ENCODE data around the gene CCK. TPM values are rescaled to one million over a fixed set of nuclear protein-coding genes. Genes with fewer than 3 reads are reported as not detected.

The CCK gene
- total and polyA plus RNA-seq, 12 donors = not detected

DNA sequence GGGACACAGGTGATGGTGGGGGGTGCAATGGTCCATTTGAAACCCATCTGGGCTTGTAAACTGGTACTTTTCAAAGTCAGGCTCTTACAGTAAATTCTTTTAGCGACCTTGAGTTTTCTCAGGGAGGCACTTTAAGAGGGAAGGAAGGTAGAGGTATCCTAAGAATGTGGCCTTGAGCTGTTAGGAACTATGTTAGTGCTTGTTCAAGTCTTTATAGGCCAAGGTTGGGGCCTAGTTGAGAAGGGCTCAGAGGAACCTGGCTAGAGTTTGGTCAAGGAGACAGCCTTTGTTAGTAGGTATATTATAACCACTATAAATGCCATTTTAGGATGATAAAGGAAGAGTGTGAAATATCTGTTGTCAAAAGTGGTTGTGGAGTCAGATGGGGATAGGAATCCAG lies 9.2 kb upstream of the CCK start:
- TF ChIP-seq, protein P1, sequence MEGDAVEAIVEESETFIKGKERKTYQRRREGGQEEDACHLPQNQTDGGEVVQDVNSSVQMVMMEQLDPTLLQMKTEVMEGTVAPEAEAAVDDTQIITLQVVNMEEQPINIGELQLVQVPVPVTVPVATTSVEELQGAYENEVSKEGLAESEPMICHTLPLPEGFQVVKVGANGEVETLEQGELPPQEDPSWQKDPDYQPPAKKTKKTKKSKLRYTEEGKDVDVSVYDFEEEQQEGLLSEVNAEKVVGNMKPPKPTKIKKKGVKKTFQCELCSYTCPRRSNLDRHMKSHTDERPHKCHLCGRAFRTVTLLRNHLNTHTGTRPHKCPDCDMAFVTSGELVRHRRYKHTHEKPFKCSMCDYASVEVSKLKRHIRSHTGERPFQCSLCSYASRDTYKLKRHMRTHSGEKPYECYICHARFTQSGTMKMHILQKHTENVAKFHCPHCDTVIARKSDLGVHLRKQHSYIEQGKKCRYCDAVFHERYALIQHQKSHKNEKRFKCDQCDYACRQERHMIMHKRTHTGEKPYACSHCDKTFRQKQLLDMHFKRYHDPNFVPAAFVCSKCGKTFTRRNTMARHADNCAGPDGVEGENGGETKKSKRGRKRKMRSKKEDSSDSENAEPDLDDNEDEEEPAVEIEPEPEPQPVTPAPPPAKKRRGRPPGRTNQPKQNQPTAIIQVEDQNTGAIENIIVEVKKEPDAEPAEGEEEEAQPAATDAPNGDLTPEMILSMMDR (IDR thresholded peaks at IDR 0.05) = no peak
- ATAC-seq (no peak), DNase-seq (no peak)
- intact Hi-C loops (cut with DNase I) = loop anchor here in 1 of 10 donors (10.0 kb wide), 1 partner anchor 150 kb away; no protein-coding TSS in a partner anchor
- peaks cover 0 to 10% (median 0%) of the 10 kb centered on the region in 11 donors for H3K9me3 ChIP-seq
- 63 to 86% methylated on average over 1 of the region's 1 CpG for WGBS, 2 donors
- H3K27ac ChIP-seq = no peak overlapping the region
- no peaks in the 10 kb centered on the region for H3K4me1 ChIP-seq
- H3K36me3 ChIP-seq = no peaks in the 10 kb centered on the region
- H3K27me3 ChIP-seq = peaks cover 0 to 26% (median 11%) of the 10 kb centered on the region in 7 donors
- no peak overlapping the region for H3K4me3 ChIP-seq

DNA sequence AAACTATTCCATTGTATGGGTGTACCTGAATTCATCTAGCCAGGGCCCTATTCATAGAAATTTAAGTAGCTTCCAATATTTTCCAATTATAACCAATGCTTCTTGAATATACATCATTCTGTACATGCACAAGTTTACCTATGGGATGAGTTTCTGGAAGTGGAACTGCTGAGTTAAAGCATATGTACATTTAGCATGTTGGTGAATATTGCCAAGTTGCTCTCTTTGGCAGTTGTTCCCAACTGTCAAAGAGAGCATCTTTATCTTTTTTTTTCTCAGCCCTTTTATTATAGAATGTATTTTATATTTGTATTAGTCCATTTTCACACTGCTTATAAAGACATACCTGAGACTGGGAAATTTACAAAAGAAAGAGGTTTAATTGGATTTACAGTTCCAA lies 8.3 kb upstream of the CCK start:
- H3K36me3 ChIP-seq = no peaks in the 10 kb centered on the region
- intact Hi-C loops (cut with DNase I) = loop anchor here in 1 of 10 donors (10.0 kb wide), 1 partner anchor 151 kb away; no protein-coding TSS in a partner anchor
- no peak for DNase-seq
- TF ChIP-seq, protein P1 (IDR thresholded peaks at IDR 0.05) = no peak
- H3K27ac ChIP-seq = no peak overlapping the region
- H3K4me1 ChIP-seq = no peaks in the 10 kb centered on the region
- no peak overlapping the region for H3K4me3 ChIP-seq
- peaks cover 0 to 36% (median 19%) of the 10 kb centered on the region in 7 donors for H3K27me3 ChIP-seq
- ATAC-seq = no peak
- H3K9me3 ChIP-seq = peaks cover 0 to under 1% (median 0%) of the 10 kb centered on the region in 11 donors

- Histone ChIP-seq H3K4me1 (no peaks in the 10 kb centered on the region), H3K27ac (no peak overlapping the region), H3K36me3 (no peaks in the 10 kb centered on the region), H3K4me3 (no peak overlapping the region), H3K9me3 (no peaks in the 10 kb centered on the region), H3K27me3 (peaks cover 0 to 45% (median 28%) of the 10 kb centered on the region in 7 donors)
- TF ChIP-seq, protein P1 (IDR thresholded peaks at IDR 0.05) = no peak
- 50 to 57% methylated on average over 2 of the region's 2 CpGs for WGBS, 2 donors
- intact Hi-C loops (cut with DNase I) = loop anchor here in 1 of 10 donors (10.0 kb wide), 1 partner anchor 151 kb away; no protein-coding TSS in a partner anchor
- ATAC-seq (no peak), DNase-seq (no peak)
These were observed 7.4 kb upstream of the CCK start for GRCh38 chr3:42273361-42273760.

- DNase-seq (no peak), ATAC-seq (no peak)
- Histone ChIP-seq H3K4me3 (no peak overlapping the region), H3K4me1 (no peaks in the 10 kb centered on the region), H3K9me3 (no peaks in the 10 kb centered on the region), H3K27me3 (peaks cover 0 to 58% (median 43%) of the 10 kb centered on the region in 7 donors), H3K27ac (no peak overlapping the region), H3K36me3 (no peaks in the 10 kb centered on the region)
- TF ChIP-seq, protein P1 (IDR thresholded peaks at IDR 0.05) = no peak
- intact Hi-C loops (cut with DNase I) = loop anchor here in 1 of 10 donors (10.0 kb wide), 1 partner anchor 153 kb away; no protein-coding TSS in a partner anchor
These were observed 5.8 kb upstream of the CCK start for GRCh38 chr3:42271786-42272185.

All from heart right ventricle (tissue), 16 donors.